Measurements from ENCODE around the gene EVI2B. TPM values are rescaled to one million over a fixed set of nuclear protein-coding genes. Genes with fewer than 3 reads are reported as not detected.

EVI2B gene
- total RNA-seq, 4 donors from 2014 or later: 3.0 to 11.8 (median 4.8) TPM

GRCh38 chr17:31311526-31311925, 2.3 kb downstream of the EVI2B start:
- DNase-seq: no peak
- Histone ChIP-seq H3K27me3 (no peaks in the 10 kb centered on the region), H3K9me3 (no peaks in the 10 kb centered on the region), H3K4me1 (no peaks in the 10 kb centered on the region), H3K36me3 (no peaks in the 10 kb centered on the region), H3K4me3 (replicated peaks in 1 of 3) (no peak overlapping the region), H3K27ac (no peak overlapping the region)
- TF ChIP-seq POLR2A (IDR thresholded peaks at IDR 0.05): no peak
- TF ChIP-seq, protein P1, sequence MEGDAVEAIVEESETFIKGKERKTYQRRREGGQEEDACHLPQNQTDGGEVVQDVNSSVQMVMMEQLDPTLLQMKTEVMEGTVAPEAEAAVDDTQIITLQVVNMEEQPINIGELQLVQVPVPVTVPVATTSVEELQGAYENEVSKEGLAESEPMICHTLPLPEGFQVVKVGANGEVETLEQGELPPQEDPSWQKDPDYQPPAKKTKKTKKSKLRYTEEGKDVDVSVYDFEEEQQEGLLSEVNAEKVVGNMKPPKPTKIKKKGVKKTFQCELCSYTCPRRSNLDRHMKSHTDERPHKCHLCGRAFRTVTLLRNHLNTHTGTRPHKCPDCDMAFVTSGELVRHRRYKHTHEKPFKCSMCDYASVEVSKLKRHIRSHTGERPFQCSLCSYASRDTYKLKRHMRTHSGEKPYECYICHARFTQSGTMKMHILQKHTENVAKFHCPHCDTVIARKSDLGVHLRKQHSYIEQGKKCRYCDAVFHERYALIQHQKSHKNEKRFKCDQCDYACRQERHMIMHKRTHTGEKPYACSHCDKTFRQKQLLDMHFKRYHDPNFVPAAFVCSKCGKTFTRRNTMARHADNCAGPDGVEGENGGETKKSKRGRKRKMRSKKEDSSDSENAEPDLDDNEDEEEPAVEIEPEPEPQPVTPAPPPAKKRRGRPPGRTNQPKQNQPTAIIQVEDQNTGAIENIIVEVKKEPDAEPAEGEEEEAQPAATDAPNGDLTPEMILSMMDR (IDR thresholded peaks at IDR 0.05): no peak
- 84 to 93% methylated on average over 3 of the region's 3 CpGs for WGBS, 2 donors
- intact Hi-C loops (cut with DNase I): no loop called here

GRCh38 chr17:31310886-31311285, 3.0 kb downstream of the EVI2B start:
- Histone ChIP-seq H3K27ac (no peak overlapping the region), H3K36me3 (no peaks in the 10 kb centered on the region), H3K9me3 (no peaks in the 10 kb centered on the region), H3K4me1 (no peaks in the 10 kb centered on the region), H3K27me3 (no peaks in the 10 kb centered on the region), H3K4me3 (replicated peaks in 1 of 3) (no peak overlapping the region)
- DNase-seq: no peak
- WGBS, 2 donors: 80 to 88% methylated on average over 7 of the region's 7 CpGs
- intact Hi-C loops (cut with DNase I): no loop called here
- TF ChIP-seq, protein P1 (IDR thresholded peaks at IDR 0.05): no peak
- no peak for TF ChIP-seq POLR2A (IDR thresholded peaks at IDR 0.05)

DNA sequence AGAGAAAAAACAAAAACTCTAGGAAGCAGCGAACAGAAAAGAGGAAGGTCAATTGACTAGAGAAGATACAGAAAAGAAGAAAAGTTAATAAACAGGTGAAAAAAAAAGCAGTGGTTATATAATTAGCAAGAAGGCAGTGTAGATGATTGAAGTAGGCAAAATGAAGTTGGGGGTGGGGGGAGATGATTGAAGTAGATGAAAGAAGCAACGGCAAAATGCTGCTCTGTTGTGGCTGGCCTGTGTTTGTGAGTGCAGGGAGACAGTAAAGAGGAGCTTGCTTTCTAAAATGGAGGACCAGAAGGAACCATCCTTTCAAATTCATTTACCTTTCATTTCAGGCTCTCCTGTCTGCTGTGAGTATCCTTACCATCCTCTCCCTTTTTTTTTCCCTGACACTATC, 3.6 kb downstream of the EVI2B start:
- 56 to 60% methylated on average over 2 of the region's 2 CpGs for WGBS, 2 donors
- peak overlapping the region in 1 of 3 donors; percentile 13 for H3K27ac ChIP-seq

DNA sequence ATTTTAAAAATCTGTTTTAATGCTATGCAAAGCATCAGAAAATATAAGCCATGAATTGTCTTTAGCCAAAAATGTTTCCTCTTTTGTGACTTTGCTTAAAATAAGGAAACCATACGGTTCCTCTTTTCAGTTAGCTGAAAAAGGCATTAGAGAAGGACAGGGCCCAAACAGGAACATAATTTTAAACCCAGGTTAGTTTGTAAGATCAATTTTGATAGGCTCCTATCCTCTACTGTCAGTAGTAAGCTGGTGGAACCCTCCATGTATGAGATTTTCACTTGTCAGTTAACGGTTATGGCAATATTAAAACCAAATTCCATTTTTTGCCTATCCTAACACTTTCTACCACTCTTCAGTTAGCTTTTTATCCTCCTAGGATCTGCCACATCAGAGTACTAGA, 4.3 kb downstream of the EVI2B start:
- no peaks in the 10 kb centered on the region for H3K4me1 ChIP-seq
- no peak overlapping the region for H3K4me3 ChIP-seq (replicated peaks in 1 of 3)
- H3K9me3 ChIP-seq: no peaks in the 10 kb centered on the region
- H3K27ac ChIP-seq: no peak overlapping the region
- no peaks in the 10 kb centered on the region for H3K36me3 ChIP-seq
- 89 to 90% methylated on average over 2 of the region's 2 CpGs for WGBS, 2 donors
- no peaks in the 10 kb centered on the region for H3K27me3 ChIP-seq
- no peak for TF ChIP-seq POLR2A (IDR thresholded peaks at IDR 0.05)
- TF ChIP-seq, protein P1 (IDR thresholded peaks at IDR 0.05): no peak
- no peak for DNase-seq
- intact Hi-C loops (cut with DNase I): no loop called here

More for the DNA sequence above, 3.6 kb downstream of the EVI2B start:
- no peaks in the 10 kb centered on the region for H3K4me1 ChIP-seq
- no peaks in the 10 kb centered on the region for H3K27me3 ChIP-seq
- TF ChIP-seq POLR2A (IDR thresholded peaks at IDR 0.05): no peak
- TF ChIP-seq, protein P1 (IDR thresholded peaks at IDR 0.05): no peak
- DNase-seq: no peak
- no peak overlapping the region for H3K4me3 ChIP-seq (replicated peaks in 1 of 3)
- H3K36me3 ChIP-seq: no peaks in the 10 kb centered on the region
- intact Hi-C loops (cut with DNase I): no loop called here
- H3K9me3 ChIP-seq: no peaks in the 10 kb centered on the region

- DNase-seq: no peak
- Histone ChIP-seq H3K36me3 (no peaks in the 10 kb centered on the region), H3K4me3 (replicated peaks in 1 of 3) (no peak overlapping the region), H3K9me3 (no peaks in the 10 kb centered on the region), H3K27me3 (no peaks in the 10 kb centered on the region), H3K27ac (no peak overlapping the region), H3K4me1 (no peaks in the 10 kb centered on the region)
- TF ChIP-seq POLR2A (IDR thresholded peaks at IDR 0.05): no peak
- TF ChIP-seq, protein P1 (IDR thresholded peaks at IDR 0.05): no peak
- WGBS, 2 donors: 86% methylated on average over 5 of the region's 5 CpGs
- intact Hi-C loops (cut with DNase I): no loop called here
These were observed 5.2 kb downstream of the EVI2B start for GRCh38 chr17:31308372-31309334.

Measured in thyroid gland (tissue), 4 donors.